IMR-90 (cell line): Measurements from ENCODE around the gene E4F1. TPM values are rescaled to one million over a fixed set of nuclear protein-coding genes. Genes with fewer than 3 reads are reported as not detected.

Source experiments
- ATAC-seq: fragments of 200-7000 bp; cut with Tn5 transposase; 2 replicates; pipeline ENCODE4 v1.9.1; 2020; ENCODE audit warnings: low read depth, mild to moderate bottlenecking, moderate library complexity
- BruUV-seq: library from RNA; stranded (reverse); fragments of 400-500 nt; replicated peaks from 2 replicates; lab custom pipeline; 2021; lab: Mats Ljungman, UMichigan
- CTCF ChIA-PET: fragments of 300-600 bp; formaldehyde crosslinking; extraction: SDS; loops from one replicate; lab custom pipeline; 2021; ENCODE audit warnings: antibody characterized with exemption; lab: Yijun Ruan, JAX
- POLR2A ChIA-PET: fragments of 300-600 bp; sonication (Branson Sonifier 250); formaldehyde crosslinking; loops from one replicate; lab custom pipeline; 2022; ENCODE audit warnings: antibody characterized with exemption; ENCODE audit not compliant: unreplicated experiment; lab: Charles Lee
- DNase-seq: peaks from one replicate; pipeline ENCODE4 v3.0.0; 2013
- H2AFZ ChIP-seq: replicated peaks from 2 replicates; pipeline ENCODE3; 2013; ENCODE audit warnings: low read length, mild to moderate bottlenecking; ENCODE audit not compliant: poor library complexity
- H2AK5ac ChIP-seq: 2 replicates; pipeline ENCODE4 v1.6.1; 2013; ENCODE audit warnings: low read depth, low read length, inconsistent platforms
- H2AK9ac ChIP-seq: replicated peaks from 2 replicates; pipeline ENCODE3; 2013; ENCODE audit warnings: mild to moderate bottlenecking, low read depth, low read length, moderate library complexity; ENCODE audit not compliant: poor library complexity
- H2BK120ac ChIP-seq: 2 replicates; pipeline ENCODE4 v1.6.1; 2013; ENCODE audit warnings: low read depth, low read length, inconsistent platforms
- H2BK15ac ChIP-seq: 3 replicates; pipeline ENCODE4 v1.6.1; 2013; ENCODE audit warnings: low read depth, low read length, inconsistent platforms
- H2BK20ac ChIP-seq: 2 replicates; pipeline ENCODE4 v1.6.1; 2013; ENCODE audit warnings: low read depth, mild to moderate bottlenecking, inconsistent platforms, low read length, moderate library complexity
- H2BK5ac ChIP-seq: 2 replicates; pipeline ENCODE4 v1.6.1; 2013; ENCODE audit warnings: mild to moderate bottlenecking, low read depth, low read length, inconsistent platforms; ENCODE audit not compliant: poor library complexity, severe bottlenecking
- H3K14ac ChIP-seq: replicated peaks from 2 replicates; pipeline ENCODE4 v1.6.1; 2013; ENCODE audit warnings: low read depth, low read length, inconsistent platforms
- H3K18ac ChIP-seq: 2 replicates; pipeline ENCODE4 v1.6.1; 2013; ENCODE audit warnings: low read depth, low read length, control low read depth
- H3K23ac ChIP-seq: 2 replicates; pipeline ENCODE4 v1.6.1; 2013; ENCODE audit warnings: low read depth, low read length, inconsistent platforms
- H3K27ac ChIP-seq: 2 replicates; pipeline ENCODE4 v1.5.1; 2013; ENCODE audit warnings: mild to moderate bottlenecking, control low read depth, low read length; ENCODE audit not compliant: insufficient read depth
- H3K27me3 ChIP-seq: 2 replicates; pipeline ENCODE4 v1.6.1; 2013; ENCODE audit warnings: low read length; ENCODE audit not compliant: control insufficient read depth, insufficient read depth
- H3K36me3 ChIP-seq: 2 replicates; pipeline ENCODE4 v1.6.1; 2013; ENCODE audit warnings: low read length, mixed read lengths; ENCODE audit not compliant: control insufficient read depth, insufficient read depth
- H3K4ac ChIP-seq: 2 replicates; pipeline ENCODE4 v1.6.1; 2013; ENCODE audit warnings: low read depth, low read length, inconsistent platforms
- H3K4me1 ChIP-seq: 2 replicates; pipeline ENCODE4 v1.6.1; 2013; ENCODE audit warnings: low read length, mixed read lengths; ENCODE audit not compliant: control insufficient read depth, insufficient read depth
- H3K4me2 ChIP-seq: 2 replicates; pipeline ENCODE4 v1.6.1; 2013; ENCODE audit warnings: low read depth, mild to moderate bottlenecking, control low read depth, low read length, moderate library complexity
- H3K4me3 ChIP-seq: 2 replicates; pipeline ENCODE4 v1.5.1; 2013; ENCODE audit warnings: low read depth, mild to moderate bottlenecking, control low read depth, low read length, moderate library complexity; ENCODE audit not compliant: insufficient read depth
- H3K56ac ChIP-seq: 2 replicates; pipeline ENCODE4 v1.6.1; 2013; ENCODE audit warnings: low read length, inconsistent platforms; ENCODE audit not compliant: insufficient read depth; ENCODE audit errors: extremely low read depth
- H3K79me1 ChIP-seq, 2 experiments: 2 replicates each; pipeline ENCODE4 v1.6.1; 2013; ENCODE audit warnings: low read length in 2 of 2, inconsistent platforms in 1 of 2, low read depth in 1 of 2
- H3K9ac ChIP-seq: 2 replicates; pipeline ENCODE4 v1.6.1; 2013; ENCODE audit warnings: low read depth, low read length, control low read depth
- H3K9me1 ChIP-seq: 2 replicates; pipeline ENCODE4 v1.6.1; 2013; ENCODE audit warnings: low read length, inconsistent platforms; ENCODE audit not compliant: insufficient read depth
- H3K9me3 ChIP-seq: 2 replicates; pipeline ENCODE4 v1.6.1; 2013; ENCODE audit warnings: low read length; ENCODE audit not compliant: control insufficient read depth, insufficient read depth
- H4K20me1 ChIP-seq: 2 replicates; pipeline ENCODE4 v1.6.1; 2013; ENCODE audit warnings: low read length, inconsistent platforms; ENCODE audit not compliant: insufficient read depth
- H4K5ac ChIP-seq: 2 replicates; pipeline ENCODE4 v1.6.1; 2013; ENCODE audit warnings: mild to moderate bottlenecking, low read depth, low read length, control low read depth
- H4K8ac ChIP-seq, 2 experiments: 2 replicates each; pipeline ENCODE4 v1.6.1; 2013; ENCODE audit warnings: low read depth in 2 of 2, low read length in 2 of 2, control low read depth in 1 of 2, inconsistent platforms in 1 of 2
- H4K91ac ChIP-seq: 2 replicates; pipeline ENCODE4 v1.6.1; 2013; ENCODE audit warnings: low read depth, low read length, inconsistent platforms; ENCODE audit not compliant: insufficient read depth
- BHLHE40 ChIP-seq: fragments of 150-350 bp; IDR thresholded peaks from 2 replicates; pipeline ENCODE4 v1.6.1; 2016; ENCODE audit warnings: mild to moderate bottlenecking, low read depth, low read length
- CEBPB ChIP-seq: IDR thresholded peaks from 2 replicates; pipeline ENCODE4 v1.6.1; 2012; ENCODE audit warnings: low read depth, low read length, improper control_type of control experiment
- ELK1 ChIP-seq: fragments of 150-350 bp; IDR thresholded peaks from 2 replicates; pipeline ENCODE4 v1.6.1; 2016; ENCODE audit warnings: low read depth, mild to moderate bottlenecking, low read length, moderate library complexity, borderline replicate concordance
- FOS ChIP-seq: fragments of 150-350 bp; IDR thresholded peaks from 2 replicates; pipeline ENCODE4 v1.6.1; 2016; ENCODE audit warnings: low read depth, low read length
- MAFK ChIP-seq: IDR thresholded peaks from 2 replicates; pipeline ENCODE4 v1.6.1; 2012; ENCODE audit warnings: low read depth, low read length, improper control_type of control experiment
- MAZ ChIP-seq: IDR thresholded peaks from 2 replicates; pipeline ENCODE4 v1.6.1; 2012; ENCODE audit warnings: low read depth, mild to moderate bottlenecking, low read length, improper control_type of control experiment, moderate library complexity, borderline replicate concordance
- MXI1 ChIP-seq: IDR thresholded peaks from 2 replicates; pipeline ENCODE4 v1.6.1; 2012; ENCODE audit warnings: low read depth, mild to moderate bottlenecking, low read length, moderate library complexity, borderline replicate concordance
- NFE2L2 ChIP-seq: fragments of 150-350 bp; IDR thresholded peaks from 2 replicates; pipeline ENCODE4 v1.6.1; 2016; ENCODE audit warnings: low read depth, mild to moderate bottlenecking, low read length
- POLR2A ChIP-seq: IDR thresholded peaks from 2 replicates; pipeline ENCODE4 v1.6.1; 2012; ENCODE audit warnings: mild to moderate bottlenecking, low read depth, low read length
- RAD21 ChIP-seq: IDR thresholded peaks from 2 replicates; pipeline ENCODE4 v1.6.1; 2012; ENCODE audit warnings: low read length, improper control_type of control experiment
- RCOR1 ChIP-seq: IDR thresholded peaks from 2 replicates; pipeline ENCODE4 v1.6.1; 2012; ENCODE audit warnings: mild to moderate bottlenecking, low read length, improper control_type of control experiment; ENCODE audit not compliant: insufficient replicate concordance
- RFX5 ChIP-seq: IDR thresholded peaks from 2 replicates; pipeline ENCODE4 v1.8.0; 2012; ENCODE audit warnings: low read depth, mild to moderate bottlenecking, low read length, moderate library complexity
- SMC3 ChIP-seq: fragments of 150-350 bp; IDR thresholded peaks from 2 replicates; pipeline ENCODE4 v1.6.1; 2016; ENCODE audit warnings: low read depth, mild to moderate bottlenecking, antibody characterized with exemption, low read length, moderate library complexity
- WGBS, 2 experiments: methylation state at CpG; one replicate each; pipeline versions ENCODE4 v1.1.5 to v1.1.7; 2013; ENCODE audit warnings: missing lambda C conversion rate in 2 of 2; ENCODE audit not compliant: insufficient read length in 1 of 2; ENCODE audit errors: extremely low coverage in 2 of 2; 5-methylcytosine and 5-hydroxymethylcytosine counted together
- dilution Hi-C: fragments of 300-500 bp; cut with HindIII; formaldehyde crosslinking; loops from one replicate; pipeline ENCODE4 v1.14.3; 2018; ENCODE audit warnings: low sequenced_read_pairs; ENCODE audit not compliant: unreplicated experiment
- in situ Hi-C: fragments of 300-500 bp; cut with MboI; formaldehyde crosslinking; loops from 3 replicates; pipeline ENCODE4 v1.14.3; 2019; ENCODE audit warnings: low sequenced_read_pairs, inconsistent platforms, mixed read lengths
- intact Hi-C: fragments of 100-400 bp; cut with micrococcal nuclease; formaldehyde crosslinking; loops from 2 replicates; pipeline ENCODE4 v1.10.0; 2022
- polyA plus RNA-seq, 3 experiments: library from polyadenylated mRNA; depleted of rRNA; stranded (reverse); fragments of >200 nt; gene quantifications; 2 replicates each; pipeline ENCODE4 v1.2.3, GENCODE V29; 2012; ENCODE audit warnings: low replicate concordance in 1 of 3
- total RNA-seq: library from RNA; depleted of rRNA; stranded (reverse); fragments of >200 nt; gene quantifications from 2 replicates; pipeline ENCODE4 v1.2.3, GENCODE V29; 2012
- TF ChIP-seq, protein P1 (sequence below): fragments of 150-350 bp; IDR thresholded peaks from 2 replicates; pipeline ENCODE4 v1.6.1; 2017; ENCODE audit warnings: mild to moderate bottlenecking, antibody characterized with exemption, low read length, low read depth
- TF ChIP-seq, protein P2 (sequence below): conservative IDR thresholded peaks from 2 replicates; pipeline ENCODE4 v1.5.1; 2012; ENCODE audit warnings: mild to moderate bottlenecking, low read depth, low read length, improper control_type of control experiment

Gene E4F1
- total and polyA plus RNA-seq, 2 of the 4 experiments (the other 2 are of a cell fraction), result 13.1 to 33.0 TPM

DNA sequence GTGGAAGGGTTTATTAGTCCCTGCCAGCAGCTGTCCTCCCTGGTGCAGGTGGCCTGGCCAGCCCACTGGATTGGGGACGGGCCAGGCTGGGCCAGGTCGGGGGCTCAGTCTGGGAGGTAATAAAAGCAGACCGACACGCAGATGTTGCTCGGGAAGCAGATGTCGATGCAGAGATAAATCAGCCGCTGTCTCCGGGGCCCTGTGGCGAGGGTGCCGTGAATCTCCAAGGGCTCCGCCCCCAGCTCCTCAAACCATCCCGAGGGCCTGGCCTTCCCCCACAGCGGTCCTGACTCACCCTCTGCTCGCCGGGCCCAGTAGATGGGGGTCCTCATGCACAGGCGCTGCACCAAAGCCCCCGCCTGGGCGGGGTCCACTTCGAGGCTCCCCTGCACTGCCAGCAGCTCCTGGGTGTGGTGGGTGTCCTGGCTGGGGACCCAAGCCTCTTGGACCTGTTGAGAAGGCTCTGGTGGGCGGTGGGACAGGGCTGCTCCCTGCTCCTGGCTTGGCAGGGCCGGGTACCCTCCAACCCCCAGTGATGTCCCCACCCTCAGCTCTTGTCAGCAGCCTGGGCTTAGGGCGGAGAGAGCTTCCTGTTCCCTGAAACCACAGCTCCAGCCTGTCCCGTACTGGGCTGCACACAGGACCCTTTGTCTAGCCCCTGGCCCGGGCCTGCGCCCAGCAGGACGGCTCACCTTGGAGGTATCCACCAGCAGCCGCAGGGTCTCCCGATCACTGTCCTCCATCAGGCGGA, 14.0 kb upstream of the E4F1 start:
- peaks cover 27 to 54% of the 10 kb centered on the region in 2 experiments for H3K79me1 ChIP-seq
- DNase-seq (no peak), ATAC-seq (no peak)
- H3K4me2 ChIP-seq, result no peak overlapping the region
- H2AFZ ChIP-seq, result no peak overlapping the region
- H2BK120ac ChIP-seq, result no peak overlapping the region
- 80% methylated on average over 9 of the region's 29 CpGs; no CpG with 5 or more reads in 1 of the 2 experiments for WGBS, 2 experiments
- intact Hi-C loops (no loop called here), in situ Hi-C loops (no loop called here), dilution Hi-C loops (no loop called here)
- no peak overlapping the region for H4K8ac ChIP-seq
- peaks cover 6% of the 10 kb centered on the region; the same call in 1 of the 2 replicates for H3K9me1 ChIP-seq
- H3K23ac ChIP-seq, result no peak overlapping the region
- peaks cover 14% of the 10 kb centered on the region for H3K4me1 ChIP-seq
- no peak overlapping the region for H3K27ac ChIP-seq
- ChIA-PET CTCF (no interaction called here), POLR2A (no interaction called here)
- no peak overlapping the region for H3K56ac ChIP-seq
- H3K4me3 ChIP-seq, result no peak overlapping the region
- no peaks in the 10 kb centered on the region for H3K9me3 ChIP-seq
- H2AK5ac ChIP-seq, result no peak overlapping the region
- no peak overlapping the region for H3K4ac ChIP-seq
- no peak overlapping the region for H2BK20ac ChIP-seq
- no peak overlapping the region for H2BK5ac ChIP-seq
- peaks cover 28% of the 10 kb centered on the region for H3K36me3 ChIP-seq
- H4K5ac ChIP-seq, result no peak overlapping the region
- H2BK15ac ChIP-seq, result no peak overlapping the region
- no peak overlapping the region for H3K18ac ChIP-seq
- H2AK9ac ChIP-seq, result no peak overlapping the region
- no peak for TF ChIP-seq RAD21
- no peak for TF ChIP-seq ELK1
- TF ChIP-seq NFE2L2, result no peak
- TF ChIP-seq, protein P1, sequence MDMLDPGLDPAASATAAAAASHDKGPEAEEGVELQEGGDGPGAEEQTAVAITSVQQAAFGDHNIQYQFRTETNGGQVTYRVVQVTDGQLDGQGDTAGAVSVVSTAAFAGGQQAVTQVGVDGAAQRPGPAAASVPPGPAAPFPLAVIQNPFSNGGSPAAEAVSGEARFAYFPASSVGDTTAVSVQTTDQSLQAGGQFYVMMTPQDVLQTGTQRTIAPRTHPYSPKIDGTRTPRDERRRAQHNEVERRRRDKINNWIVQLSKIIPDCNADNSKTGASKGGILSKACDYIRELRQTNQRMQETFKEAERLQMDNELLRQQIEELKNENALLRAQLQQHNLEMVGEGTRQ, result no peak
- no peak for TF ChIP-seq RFX5
- no peak for TF ChIP-seq BHLHE40
- no peak for TF ChIP-seq SMC3
- no peak for TF ChIP-seq FOS
- TF ChIP-seq POLR2A, result no peak
- TF ChIP-seq MXI1, result no peak
- TF ChIP-seq, protein P2, sequence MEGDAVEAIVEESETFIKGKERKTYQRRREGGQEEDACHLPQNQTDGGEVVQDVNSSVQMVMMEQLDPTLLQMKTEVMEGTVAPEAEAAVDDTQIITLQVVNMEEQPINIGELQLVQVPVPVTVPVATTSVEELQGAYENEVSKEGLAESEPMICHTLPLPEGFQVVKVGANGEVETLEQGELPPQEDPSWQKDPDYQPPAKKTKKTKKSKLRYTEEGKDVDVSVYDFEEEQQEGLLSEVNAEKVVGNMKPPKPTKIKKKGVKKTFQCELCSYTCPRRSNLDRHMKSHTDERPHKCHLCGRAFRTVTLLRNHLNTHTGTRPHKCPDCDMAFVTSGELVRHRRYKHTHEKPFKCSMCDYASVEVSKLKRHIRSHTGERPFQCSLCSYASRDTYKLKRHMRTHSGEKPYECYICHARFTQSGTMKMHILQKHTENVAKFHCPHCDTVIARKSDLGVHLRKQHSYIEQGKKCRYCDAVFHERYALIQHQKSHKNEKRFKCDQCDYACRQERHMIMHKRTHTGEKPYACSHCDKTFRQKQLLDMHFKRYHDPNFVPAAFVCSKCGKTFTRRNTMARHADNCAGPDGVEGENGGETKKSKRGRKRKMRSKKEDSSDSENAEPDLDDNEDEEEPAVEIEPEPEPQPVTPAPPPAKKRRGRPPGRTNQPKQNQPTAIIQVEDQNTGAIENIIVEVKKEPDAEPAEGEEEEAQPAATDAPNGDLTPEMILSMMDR, result no peak
- TF ChIP-seq MAFK, result no peak
- TF ChIP-seq MAZ, result no peak
- no peak for TF ChIP-seq CEBPB
- no peak for TF ChIP-seq RCOR1
- H4K91ac ChIP-seq, result no peak overlapping the region
- H4K20me1 ChIP-seq, result peaks cover 16% of the 10 kb centered on the region
- no peak overlapping the region for H3K14ac ChIP-seq
- H3K27me3 ChIP-seq, result no peaks in the 10 kb centered on the region
- no TSS peak for BruUV-seq
- no peak overlapping the region for H3K9ac ChIP-seq
